ENCODE measurements around the gene PPM1A.

The PPM1A gene

GRCh38 chr14:60344751-60345150 lies 95.7 kb downstream of the PPM1A start:
- H3K36me3 ChIP-seq (ENCODE audit: control insufficient read depth in 2 of 2, insufficient read depth in 1 of 2, low read length in 2 of 2): no peaks in the 10 kb centered on the region
- ChIA-PET CTCF (interaction anchor here (1.5 kb wide), 1 partner anchor 216 kb away, joined by 4 read pairs; no protein-coding TSS in a partner anchor), POLR2A (no interaction called here)
- TF ChIP-seq ZIC2 (tag by site-specific recombination; IDR thresholded peaks at IDR 0.05): no peak
- no peak for TF ChIP-seq ZNF785 (tag by site-specific recombination; IDR thresholded peaks at IDR 0.05)
- TF ChIP-seq SCRT1 (tag by site-specific recombination; IDR thresholded peaks at IDR 0.05; ENCODE audit: borderline replicate concordance): no peak
- TF ChIP-seq, protein P1, sequence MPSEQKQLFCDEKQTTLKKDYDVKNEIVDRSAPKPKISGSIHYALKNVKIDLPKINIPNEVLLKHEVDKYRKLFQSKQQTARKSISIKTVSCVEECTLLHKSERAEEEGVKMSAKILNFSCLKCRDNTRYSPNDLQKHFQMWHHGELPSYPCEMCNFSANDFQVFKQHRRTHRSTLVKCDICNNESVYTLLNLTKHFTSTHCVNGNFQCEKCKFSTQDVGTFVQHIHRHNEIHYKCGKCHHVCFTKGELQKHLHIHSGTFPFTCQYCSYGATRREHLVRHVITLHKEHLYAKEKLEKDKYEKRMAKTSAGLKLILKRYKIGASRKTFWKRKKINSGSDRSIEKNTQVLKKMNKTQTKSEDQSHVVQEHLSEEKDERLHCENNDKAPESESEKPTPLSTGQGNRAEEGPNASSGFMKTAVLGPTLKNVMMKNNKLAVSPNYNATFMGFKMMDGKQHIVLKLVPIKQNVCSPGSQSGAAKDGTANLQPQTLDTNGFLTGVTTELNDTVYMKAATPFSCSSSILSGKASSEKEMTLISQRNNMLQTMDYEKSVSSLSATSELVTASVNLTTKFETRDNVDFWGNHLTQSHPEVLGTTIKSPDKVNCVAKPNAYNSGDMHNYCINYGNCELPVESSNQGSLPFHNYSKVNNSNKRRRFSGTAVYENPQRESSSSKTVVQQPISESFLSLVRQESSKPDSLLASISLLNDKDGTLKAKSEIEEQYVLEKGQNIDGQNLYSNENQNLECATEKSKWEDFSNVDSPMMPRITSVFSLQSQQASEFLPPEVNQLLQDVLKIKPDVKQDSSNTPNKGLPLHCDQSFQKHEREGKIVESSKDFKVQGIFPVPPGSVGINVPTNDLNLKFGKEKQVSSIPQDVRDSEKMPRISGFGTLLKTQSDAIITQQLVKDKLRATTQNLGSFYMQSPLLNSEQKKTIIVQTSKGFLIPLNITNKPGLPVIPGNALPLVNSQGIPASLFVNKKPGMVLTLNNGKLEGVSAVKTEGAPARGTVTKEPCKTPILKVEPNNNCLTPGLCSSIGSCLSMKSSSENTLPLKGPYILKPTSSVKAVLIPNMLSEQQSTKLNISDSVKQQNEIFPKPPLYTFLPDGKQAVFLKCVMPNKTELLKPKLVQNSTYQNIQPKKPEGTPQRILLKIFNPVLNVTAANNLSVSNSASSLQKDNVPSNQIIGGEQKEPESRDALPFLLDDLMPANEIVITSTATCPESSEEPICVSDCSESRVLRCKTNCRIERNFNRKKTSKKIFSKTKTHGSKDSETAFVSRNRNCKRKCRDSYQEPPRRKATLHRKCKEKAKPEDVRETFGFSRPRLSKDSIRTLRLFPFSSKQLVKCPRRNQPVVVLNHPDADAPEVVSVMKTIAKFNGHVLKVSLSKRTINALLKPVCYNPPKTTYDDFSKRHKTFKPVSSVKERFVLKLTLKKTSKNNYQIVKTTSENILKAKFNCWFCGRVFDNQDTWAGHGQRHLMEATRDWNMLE (tag by site-specific recombination; conservative IDR thresholded peaks at IDR 0.05; ENCODE audit: low read depth): no peak
- TF ChIP-seq ZNF830 (tag by site-specific recombination; IDR thresholded peaks at IDR 0.05; ENCODE audit: low read depth): no peak
- no peak for TF ChIP-seq ELK4 (IDR thresholded peaks at IDR 0.05; ENCODE audit: borderline replicate concordance, low read depth, low read length)
- TF ChIP-seq ZNF701 (tag by site-specific recombination; IDR thresholded peaks at IDR 0.05): no peak
- no peak for TF ChIP-seq ZBTB49 (tag by site-specific recombination; IDR thresholded peaks at IDR 0.05; ENCODE audit: low read depth)
- TF ChIP-seq ZBTB6 (tag by site-specific recombination; IDR thresholded peaks at IDR 0.05): no peak
- TF ChIP-seq KLF7 (tag by site-specific recombination; IDR thresholded peaks at IDR 0.05; ENCODE audit: borderline replicate concordance): no peak
- no peak for TF ChIP-seq HOXD13 (CRISPR knock-in tag; IDR thresholded peaks at IDR 0.05; ENCODE audit: borderline replicate concordance)
- TF ChIP-seq ZNF146 (tag by site-specific recombination; IDR thresholded peaks at IDR 0.05): no peak
- no peak for TF ChIP-seq GFI1B (tag by site-specific recombination; IDR thresholded peaks at IDR 0.05)
- no peak for TF ChIP-seq WT1 (tag by site-specific recombination; IDR thresholded peaks at IDR 0.05)
- TF ChIP-seq ZNF670 (tag by site-specific recombination; IDR thresholded peaks at IDR 0.05; ENCODE audit: low read depth): no peak
- no peak for TF ChIP-seq ZNF223 (tag by site-specific recombination; IDR thresholded peaks at IDR 0.05)
- no peak overlapping the region for H3K27ac ChIP-seq (ENCODE audit: extremely low read depth, low read depth, low read length)
- H3K4me3 ChIP-seq (ENCODE audit: low read depth, low read length): no peak overlapping the region
- H3K9me3 ChIP-seq (ENCODE audit: control insufficient read depth, insufficient read depth, low read depth, low read length): no peaks in the 10 kb centered on the region
- no peaks in the 10 kb centered on the region for H3K4me1 ChIP-seq (ENCODE audit: control insufficient read depth, insufficient read depth, low read length)

- TF ChIP-seq ZBTB6 (tag by site-specific recombination; IDR thresholded peaks at IDR 0.05) (no peak), ZNF391 (tag by site-specific recombination; IDR thresholded peaks at IDR 0.05; ENCODE audit: borderline replicate concordance, low read depth) (no peak), MEIS1 (CRISPR knock-in tag; IDR thresholded peaks at IDR 0.05; ENCODE audit: borderline replicate concordance) (no peak), ZBTB17 (tag by site-specific recombination; IDR thresholded peaks at IDR 0.05) (no peak), IKZF3 (tag by site-specific recombination; IDR thresholded peaks at IDR 0.05) (no peak), ZNF121 (tag by site-specific recombination; IDR thresholded peaks at IDR 0.05) (no peak), ZNF561 (tag by site-specific recombination; IDR thresholded peaks at IDR 0.05; ENCODE audit: borderline replicate concordance) (no peak), ZNF555 (tag by site-specific recombination; conservative IDR thresholded peaks at IDR 0.05) (no peak), ZNF37A (tag by site-specific recombination; IDR thresholded peaks at IDR 0.05) (no peak), ZNF654 (tag by site-specific recombination; IDR thresholded peaks at IDR 0.05; ENCODE audit: low read depth) (no peak), SCRT2 (tag by site-specific recombination; IDR thresholded peaks at IDR 0.05) (no peak)
- H3K4me1 ChIP-seq (ENCODE audit: control insufficient read depth, insufficient read depth, low read length): 0 out of 2 replicates have a peak, but pooled peaks cover 3% of the 10 kb centered on the region
- no peaks in the 10 kb centered on the region for H3K36me3 ChIP-seq (ENCODE audit: control insufficient read depth in 2 of 2, insufficient read depth in 1 of 2, low read length in 2 of 2)
- ChIA-PET POLR2A (no interaction called here), CTCF (interaction anchor here (1.0 kb wide), 1 partner anchor 31 kb away, joined by 3 read pairs; no protein-coding TSS in a partner anchor)
- no peak overlapping the region for H3K27ac ChIP-seq (ENCODE audit: extremely low read depth, low read depth, low read length)
- H3K9me3 ChIP-seq (ENCODE audit: control insufficient read depth, insufficient read depth, low read depth, low read length): no peaks in the 10 kb centered on the region
- H3K4me3 ChIP-seq (ENCODE audit: low read depth, low read length): no peak overlapping the region
Measured at GRCh38 chr14:60346706-60347105, 97.7 kb downstream of the PPM1A start.

Data from HEK293 (cell line).